Stimulated activated naive B cell treated with anti-CD40 and anti-IgM and Interleukin-4, amounts not matched to agents 10 μg/mL and 1 μg/mL and 100 μg/mL, for 72 hours (primary cell): ENCODE data around the gene HMG20A.

Source experiments
- ATAC-seq, 2 donors: fragments of 150-1000 bp; cut with Tn5 transposase; replicated peaks; 2 replicates each; pipeline ENCODE4 v1.10.0; 2021; ENCODE audit warnings: moderate library complexity in 1 of 2
- DNase-seq: peaks from one replicate; pipeline ENCODE4 v3.0.0; 2021
- H3K27ac Mint-ChIP-seq: one replicate; pipeline ENCODE4 v1.8.0; 2022; ENCODE audit warnings: mild to moderate bottlenecking, mixed read lengths
- H3K27me3 Mint-ChIP-seq, 2 donors: one replicate each; pipeline ENCODE4 v1.8.0; 2022; ENCODE audit warnings: mixed read lengths in 2 of 2
- H3K36me3 Mint-ChIP-seq, 2 donors: one replicate each; pipeline ENCODE4 v1.8.0; 2022; ENCODE audit warnings: mixed read lengths in 2 of 2, mild to moderate bottlenecking in 1 of 2
- H3K4me1 Mint-ChIP-seq, 2 donors: one replicate each; pipeline ENCODE4 v1.8.0; 2022; ENCODE audit warnings: mixed read lengths in 2 of 2, mild to moderate bottlenecking in 1 of 2
- H3K4me3 Mint-ChIP-seq, 2 donors: one replicate each; pipeline ENCODE4 v1.8.0; 2022; ENCODE audit warnings: mild to moderate bottlenecking in 2 of 2, mixed read lengths in 2 of 2, moderate library complexity in 1 of 2
- H3K9me3 Mint-ChIP-seq, 2 donors: one replicate each; pipeline ENCODE4 v1.8.0; 2022; ENCODE audit warnings: mixed read lengths in 2 of 2, mild to moderate bottlenecking in 1 of 2

The HMG20A gene

DNA sequence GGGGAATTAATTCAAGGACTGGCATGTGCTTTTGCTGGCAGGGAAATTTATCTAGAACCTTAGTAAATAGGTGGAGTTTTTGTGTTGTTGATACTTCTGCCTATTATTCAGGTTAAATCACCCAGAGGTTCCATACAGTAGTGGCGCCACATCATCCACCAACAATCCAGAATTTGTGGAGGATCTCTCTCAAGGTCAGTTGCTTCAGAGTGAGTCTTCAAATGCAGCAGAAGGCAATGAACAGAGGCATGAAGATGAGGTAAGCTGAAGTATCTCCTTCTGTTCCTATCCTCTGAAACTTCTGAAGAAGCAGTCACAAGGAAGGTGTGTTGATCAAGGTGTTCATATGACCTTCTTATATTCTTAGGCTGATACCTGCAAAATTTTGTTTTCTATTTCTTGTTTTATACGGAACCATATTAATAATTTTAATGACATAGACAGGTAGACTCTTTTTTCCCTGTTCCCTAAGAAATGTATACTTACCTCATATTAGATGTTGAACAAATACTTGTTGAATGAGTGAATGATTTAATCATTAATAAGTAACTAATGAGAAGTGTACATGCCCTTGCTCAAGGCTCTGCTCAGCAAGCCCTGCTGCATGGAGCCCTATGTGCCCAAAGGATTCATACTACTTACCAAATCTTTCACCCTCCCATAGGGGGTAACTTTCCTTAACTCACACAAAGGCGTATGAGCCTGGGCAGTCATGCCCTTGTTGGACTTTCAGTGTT lies 43.6 kb downstream of the HMG20A start:
- Mint-ChIP-seq H3K9me3 (no peaks in the 10 kb centered on the region), H3K4me1 (peaks cover 0 to 2% of the 10 kb centered on the region in 2 donors), H3K36me3 (peaks cover 31 to 40% of the 10 kb centered on the region in 2 donors), H3K27me3 (no peaks in the 10 kb centered on the region), H3K27ac (no peak overlapping the region), H3K4me3 (no peak overlapping the region)
- DNase-seq (no peak), ATAC-seq (no peak)

DNA sequence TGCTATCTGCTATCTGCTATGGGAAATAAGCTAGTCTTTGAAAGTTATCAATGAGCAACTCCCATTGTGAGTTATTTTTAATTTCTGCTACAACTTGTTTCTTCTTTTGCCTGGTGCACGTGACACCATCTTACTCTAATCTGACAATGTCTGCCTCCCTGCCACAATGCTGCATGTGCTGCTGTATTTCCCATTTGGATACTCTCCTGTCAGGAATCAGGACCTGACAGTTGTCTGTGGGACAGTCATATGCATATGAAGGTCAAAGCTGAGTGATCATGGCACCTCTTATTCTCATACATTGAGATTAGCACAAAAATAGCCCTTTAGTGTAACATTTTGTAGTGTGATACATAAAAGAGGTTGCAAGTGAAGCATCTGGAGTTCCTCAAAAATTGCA lies 45.8 kb downstream of the HMG20A start:
- H3K9me3 Mint-ChIP-seq, result no peaks in the 10 kb centered on the region

DNA sequence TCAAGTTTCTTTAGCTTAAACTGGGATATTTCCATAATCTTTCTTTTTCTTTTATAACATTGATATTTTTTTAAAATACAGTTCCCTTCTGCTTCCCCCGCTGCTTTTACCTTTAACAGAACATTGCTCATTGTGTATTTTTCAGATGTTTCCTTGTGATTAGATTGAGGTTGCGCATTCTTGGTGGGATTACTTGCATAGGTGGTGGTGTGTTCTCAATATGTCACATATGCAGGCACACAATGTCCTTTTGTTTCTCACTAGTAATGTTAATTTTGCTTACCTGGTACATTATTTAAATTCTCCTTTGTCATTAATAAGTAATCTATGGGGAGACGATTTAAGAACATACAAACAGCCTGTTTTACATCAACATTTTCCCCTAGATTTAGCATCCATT lies 48.2 kb downstream of the HMG20A start:
- Mint-ChIP-seq H3K27ac (no peak overlapping the region), H3K9me3 (no peaks in the 10 kb centered on the region), H3K4me1 (peaks cover 0 to 2% of the 10 kb centered on the region in 2 donors), H3K4me3 (no peak overlapping the region), H3K36me3 (peaks cover 28 to 44% of the 10 kb centered on the region in 2 donors), H3K27me3 (no peaks in the 10 kb centered on the region)
- ATAC-seq, result no peak
- no peak for DNase-seq

More for the DNA sequence above, 45.8 kb downstream of the HMG20A start:
- H3K4me3 Mint-ChIP-seq, result no peak overlapping the region
- H3K4me1 Mint-ChIP-seq, result peaks cover 0 to 2% of the 10 kb centered on the region in 2 donors
- peaks cover 20 to 32% of the 10 kb centered on the region in 2 donors for H3K36me3 Mint-ChIP-seq
- ATAC-seq, result no peak
- no peak overlapping the region for H3K27ac Mint-ChIP-seq
- DNase-seq, result no peak
- no peaks in the 10 kb centered on the region for H3K27me3 Mint-ChIP-seq

DNA sequence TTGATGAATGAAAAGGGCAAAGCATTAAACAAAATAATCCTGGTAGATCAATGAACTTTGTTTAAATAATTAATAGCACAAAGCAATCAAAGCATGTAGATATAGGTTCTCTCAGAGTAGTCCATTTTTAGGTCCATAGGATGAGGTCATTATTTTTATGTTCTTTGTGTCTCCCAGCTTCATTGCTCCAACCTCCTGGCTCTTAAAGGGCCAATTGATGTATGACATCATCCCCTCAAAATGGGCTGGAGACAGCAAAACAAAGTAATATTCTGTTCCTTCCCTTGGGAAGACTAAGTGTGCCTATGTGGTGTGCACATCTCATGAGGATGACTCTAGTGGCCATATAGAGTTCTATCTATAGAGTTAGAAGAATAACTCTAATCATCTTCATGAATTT lies 49.5 kb downstream of the HMG20A start:
- Mint-ChIP-seq H3K9me3 (no peaks in the 10 kb centered on the region), H3K36me3 (peaks cover 31 to 47% of the 10 kb centered on the region in 2 donors), H3K27ac (no peak overlapping the region), H3K4me1 (peaks cover 0 to 2% of the 10 kb centered on the region in 2 donors), H3K27me3 (no peaks in the 10 kb centered on the region), H3K4me3 (no peak overlapping the region)
- no peak for ATAC-seq
- no peak for DNase-seq

- Mint-ChIP-seq H3K27me3 (no peaks in the 10 kb centered on the region), H3K4me3 (no peak overlapping the region), H3K27ac (no peak overlapping the region), H3K36me3 (peaks cover 37 to 52% of the 10 kb centered on the region in 2 donors), H3K9me3 (no peaks in the 10 kb centered on the region), H3K4me1 (no peaks in the 10 kb centered on the region)
- ATAC-seq, result no peak
- DNase-seq, result no peak
Measured at GRCh38 chr15:77473328-77473727, 52.6 kb downstream of the HMG20A start.

DNA sequence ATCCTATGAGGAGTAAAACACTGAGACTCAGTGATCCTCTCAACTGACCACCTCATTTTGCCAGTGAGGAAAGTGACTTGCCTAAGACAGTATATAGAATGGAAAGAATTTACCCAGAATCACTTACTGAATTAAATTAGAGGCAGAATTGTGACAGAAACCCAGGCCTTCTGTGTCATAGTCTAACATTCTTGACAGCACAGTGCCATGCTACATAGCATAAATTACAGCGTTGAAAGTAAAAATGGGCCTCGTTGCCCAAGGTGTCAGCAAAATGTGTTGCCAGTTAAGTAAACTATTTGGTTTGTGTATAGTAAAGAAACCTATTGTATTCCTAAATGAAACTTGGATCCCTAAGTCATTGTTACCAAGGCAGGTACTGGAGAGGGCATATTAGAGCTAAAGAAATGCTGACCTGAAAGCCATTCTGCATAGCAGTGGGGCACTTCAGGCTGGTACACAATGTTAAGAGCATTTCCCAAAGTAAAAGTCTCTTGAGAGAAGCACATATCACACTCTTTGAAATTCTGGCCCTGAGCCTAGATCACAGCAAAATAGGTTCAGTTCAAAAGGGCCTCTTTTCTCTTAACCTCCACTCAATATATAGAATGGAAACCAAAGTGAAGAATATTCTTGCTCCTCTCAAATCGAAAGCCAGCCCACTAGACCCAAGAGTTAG lies 53.8 kb downstream of the HMG20A start:
- Mint-ChIP-seq H3K4me1 (no peaks in the 10 kb centered on the region), H3K27me3 (no peaks in the 10 kb centered on the region), H3K4me3 (no peak overlapping the region), H3K9me3 (no peaks in the 10 kb centered on the region), H3K27ac (no peak overlapping the region), H3K36me3 (peaks cover 31 to 51% of the 10 kb centered on the region in 2 donors)
- no peak for ATAC-seq
- no peak for DNase-seq

DNA sequence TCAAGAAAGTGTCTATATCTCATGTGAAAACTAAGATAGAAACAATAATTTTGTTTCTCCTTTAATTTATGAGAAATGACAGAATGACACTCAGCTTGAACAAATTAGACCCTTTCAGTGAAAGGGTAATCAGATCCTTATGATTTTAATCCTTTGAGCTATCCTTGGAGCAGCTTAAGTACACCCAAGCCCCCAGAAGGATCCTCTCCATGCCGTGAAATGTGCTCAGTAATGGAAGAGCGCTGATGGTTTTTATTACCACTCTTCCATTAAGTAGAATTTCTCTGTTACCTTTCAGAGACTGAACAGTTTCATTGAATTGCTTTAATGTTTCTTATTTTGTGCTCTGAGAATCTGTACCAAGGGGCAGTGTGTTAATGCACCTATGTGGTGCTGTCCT lies 54.3 kb downstream of the HMG20A start:
- Mint-ChIP-seq H3K4me1 (no peaks in the 10 kb centered on the region), H3K4me3 (no peak overlapping the region), H3K27ac (no peak overlapping the region), H3K9me3 (no peaks in the 10 kb centered on the region), H3K36me3 (peaks cover 34 to 49% of the 10 kb centered on the region in 2 donors), H3K27me3 (no peaks in the 10 kb centered on the region)
- ATAC-seq (no peak), DNase-seq (no peak)

DNA sequence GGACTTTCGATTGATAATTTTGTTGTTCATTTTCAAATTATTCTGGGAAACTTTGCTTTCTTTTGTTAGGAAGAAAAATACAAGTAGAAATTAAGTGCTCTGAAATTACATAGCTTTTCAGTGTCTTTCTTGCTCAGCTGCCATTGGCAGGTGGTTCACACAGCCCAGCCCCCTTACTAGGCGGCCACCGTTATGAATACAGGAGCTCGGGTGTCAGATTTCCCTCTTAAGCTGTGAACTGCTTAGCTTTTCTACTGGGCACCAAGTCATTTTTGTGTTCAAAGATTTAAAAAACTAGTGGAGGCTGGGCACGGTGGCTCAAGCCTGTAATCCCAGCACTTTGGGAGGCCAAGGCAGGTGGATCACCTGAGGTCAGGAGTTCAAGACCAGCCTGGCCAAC lies 55.2 kb downstream of the HMG20A start:
- H3K4me1 Mint-ChIP-seq, result no peaks in the 10 kb centered on the region
- H3K9me3 Mint-ChIP-seq, result no peaks in the 10 kb centered on the region
- peaks cover 35 to 47% of the 10 kb centered on the region in 2 donors for H3K36me3 Mint-ChIP-seq
- H3K27ac Mint-ChIP-seq, result no peak overlapping the region
- DNase-seq (no peak), ATAC-seq (no peak)
- H3K4me3 Mint-ChIP-seq, result no peak overlapping the region
- no peaks in the 10 kb centered on the region for H3K27me3 Mint-ChIP-seq

- ATAC-seq (no peak), DNase-seq (no peak)
- H3K4me1 Mint-ChIP-seq, result no peaks in the 10 kb centered on the region
- H3K9me3 Mint-ChIP-seq, result no peaks in the 10 kb centered on the region
- no peak overlapping the region for H3K27ac Mint-ChIP-seq
- no peak overlapping the region for H3K4me3 Mint-ChIP-seq
- peaks cover 31 to 48% of the 10 kb centered on the region in 2 donors for H3K36me3 Mint-ChIP-seq
- H3K27me3 Mint-ChIP-seq, result no peaks in the 10 kb centered on the region
Measured at GRCh38 chr15:77476995-77477394, 56.3 kb downstream of the HMG20A start.

- Mint-ChIP-seq H3K36me3 (peaks cover 32 to 48% of the 10 kb centered on the region in 2 donors), H3K27me3 (no peaks in the 10 kb centered on the region), H3K9me3 (no peaks in the 10 kb centered on the region), H3K27ac (no peak overlapping the region), H3K4me3 (no peak overlapping the region), H3K4me1 (no peaks in the 10 kb centered on the region)
- ATAC-seq (no peak), DNase-seq (no peak)
Measured at GRCh38 chr15:77478051-77478450, 57.4 kb downstream of the HMG20A start.

DNA sequence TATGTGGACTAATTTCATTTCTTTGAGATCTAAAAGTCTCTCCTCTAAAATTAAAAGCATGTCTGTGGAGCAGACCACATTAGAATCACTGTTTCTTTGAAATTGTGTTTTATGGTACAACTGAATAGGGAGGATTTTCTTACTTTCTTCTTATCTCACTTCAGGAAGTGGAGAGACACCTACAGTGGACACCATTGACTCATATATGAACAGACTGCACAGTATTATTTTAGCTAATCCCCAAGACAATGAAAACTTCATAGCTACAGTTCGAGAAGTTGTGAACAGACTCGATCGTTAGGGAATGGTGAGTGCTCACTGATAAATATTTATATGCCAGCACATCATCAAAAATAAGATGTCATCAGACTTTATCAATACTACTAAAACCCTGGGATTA lies 58.3 kb downstream of the HMG20A start:
- H3K36me3 Mint-ChIP-seq, result peaks cover 27 to 50% of the 10 kb centered on the region in 2 donors
- no peaks in the 10 kb centered on the region for H3K9me3 Mint-ChIP-seq
- no peak overlapping the region for H3K27ac Mint-ChIP-seq
- no peaks in the 10 kb centered on the region for H3K4me1 Mint-ChIP-seq
- no peaks in the 10 kb centered on the region for H3K27me3 Mint-ChIP-seq
- DNase-seq, result no peak
- no peak overlapping the region for H3K4me3 Mint-ChIP-seq
- no peak for ATAC-seq

- Mint-ChIP-seq H3K27me3 (no peaks in the 10 kb centered on the region), H3K9me3 (no peaks in the 10 kb centered on the region)
Measured at GRCh38 chr15:77480859-77481633, 60.4 kb downstream of the HMG20A start.

DNA sequence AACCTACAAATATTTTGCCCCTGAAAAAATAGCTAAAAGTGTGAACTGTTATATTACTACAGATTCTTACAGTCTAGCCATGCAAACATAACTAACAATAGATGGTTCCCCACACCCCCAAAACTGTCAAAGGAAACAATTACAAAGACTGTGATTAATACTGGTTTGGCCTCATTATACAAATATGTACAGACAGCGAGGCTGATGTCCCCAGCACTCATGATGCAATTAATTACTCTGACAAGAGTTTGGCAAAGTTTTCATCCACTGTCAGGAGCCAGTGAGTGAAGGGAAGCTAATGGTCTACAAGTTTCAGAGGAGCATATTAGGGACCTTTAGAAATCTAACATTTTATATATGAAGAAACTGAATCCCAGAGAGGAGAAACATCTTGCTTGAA lies 61.0 kb downstream of the HMG20A start:
- Mint-ChIP-seq H3K4me3 (no peak overlapping the region), H3K27ac (no peak overlapping the region), H3K9me3 (no peaks in the 10 kb centered on the region), H3K4me1 (no peaks in the 10 kb centered on the region), H3K27me3 (no peaks in the 10 kb centered on the region), H3K36me3 (peaks cover 26 to 57% of the 10 kb centered on the region in 2 donors)
- no peak for ATAC-seq
- no peak for DNase-seq

More at GRCh38 chr15:77480859-77481633, 60.4 kb downstream of the HMG20A start:
- H3K4me3 Mint-ChIP-seq, result no peak overlapping the region
- H3K4me1 Mint-ChIP-seq, result no peaks in the 10 kb centered on the region
- no peak for DNase-seq
- no peak overlapping the region for H3K27ac Mint-ChIP-seq
- no peak for ATAC-seq
- peaks cover 27 to 56% of the 10 kb centered on the region in 2 donors for H3K36me3 Mint-ChIP-seq

- DNase-seq, result no peak
- Mint-ChIP-seq H3K27me3 (no peaks in the 10 kb centered on the region), H3K36me3 (peaks cover 24 to 59% of the 10 kb centered on the region in 2 donors), H3K4me1 (peaks cover 6% of the 10 kb centered on the region in 2 donors), H3K9me3 (no peaks in the 10 kb centered on the region), H3K27ac (no peak overlapping the region), H3K4me3 (no peak overlapping the region)
- no peak for ATAC-seq
Measured at GRCh38 chr15:77482570-77482969, 61.9 kb downstream of the HMG20A start.
